ENCODE measurements around the gene GPR25.

GPR25 gene

GRCh38 chr1:200873671-200874397 is 1.1 kb downstream of the GPR25 start:
- FAIRE-seq, result no peak

GRCh38 chr1:200874694-200875093 is 1.9 kb downstream of the GPR25 start:
- FAIRE-seq, result no peak

GRCh38 chr1:200875416-200875815 is 2.6 kb downstream of the GPR25 start:
- FAIRE-seq, result no peak

GRCh38 chr1:200877010-200877409 is 4.2 kb downstream of the GPR25 start:
- no peak for FAIRE-seq

- FAIRE-seq, result no peak
Measured at GRCh38 chr1:200877839-200878551, 5.2 kb downstream of the GPR25 start.

- no peak for FAIRE-seq
Measured at GRCh38 chr1:200880212-200880611, 7.4 kb downstream of the GPR25 start.

GRCh38 chr1:200883118-200883517 is 10.3 kb downstream of the GPR25 start:
- no peak for FAIRE-seq

- no peak for FAIRE-seq
Measured at GRCh38 chr1:200885623-200886402, 13.0 kb downstream of the GPR25 start.

- no peak for FAIRE-seq
Measured at GRCh38 chr1:200886594-200886993, 13.8 kb downstream of the GPR25 start.

GRCh38 chr1:200887036-200887435 is 14.3 kb downstream of the GPR25 start:
- FAIRE-seq, result no peak

GRCh38 chr1:200887772-200888348 is 15.1 kb downstream of the GPR25 start:
- FAIRE-seq, result no peak

- FAIRE-seq, result no peak
Measured at GRCh38 chr1:200888349-200888838, 15.6 kb downstream of the GPR25 start.

GRCh38 chr1:200889571-200889970 is 16.8 kb downstream of the GPR25 start:
- FAIRE-seq, result no peak

GRCh38 chr1:200890027-200890426 is 17.2 kb downstream of the GPR25 start:
- FAIRE-seq, result no peak

GRCh38 chr1:200890818-200891773 is 18.3 kb downstream of the GPR25 start:
- no peak for FAIRE-seq

- no peak for FAIRE-seq
Measured at GRCh38 chr1:200891774-200892157, 19.0 kb downstream of the GPR25 start.

- FAIRE-seq, result no peak
Measured at GRCh38 chr1:200892546-200892945, 19.8 kb downstream of the GPR25 start.

- no peak for FAIRE-seq
Measured at GRCh38 chr1:200892958-200893357, 20.2 kb downstream of the GPR25 start.

- no peak for FAIRE-seq
Measured at GRCh38 chr1:200893411-200893901, 20.7 kb downstream of the GPR25 start.

- FAIRE-seq, result no peak
Measured at GRCh38 chr1:200894712-200895442, 22.1 kb downstream of the GPR25 start, which contains the start of gene INAVA. Gene INAVA (plus strand): TSS chr1:200894900. CDS start chr1:200898401, 3,501 bp downstream.

GRCh38 chr1:200895443-200895789 is 22.6 kb downstream of the GPR25 start:
- FAIRE-seq, result no peak

All from G401.6 (cell line).